HepG2 (cell line): ENCODE results near the gene HSF4. TPM values are rescaled to one million over a fixed set of nuclear protein-coding genes. Genes with fewer than 3 reads are reported as not detected.

Source experiments
- BORCS8-MEF2B ChIP-seq: sonication (generic); formaldehyde crosslinking; IDR thresholded peaks from 2 replicates; pipeline ENCODE4 v1.8.0; 2022; ENCODE audit warnings: mild to moderate bottlenecking, missing genetic modification reagents
- DRAP1 ChIP-seq: IDR thresholded peaks from 2 replicates; pipeline ENCODE4 v1.6.1; 2016; ENCODE audit warnings: missing genetic modification reagents, missing compliant biosample characterization
- FOXO4 ChIP-seq: sonication (generic); formaldehyde crosslinking; conservative IDR thresholded peaks from 2 replicates; pipeline ENCODE4 v1.8.1; 2023; ENCODE audit warnings: missing genetic modification reagents
- IKZF1 ChIP-seq: fragments of 450-650 bp; IDR thresholded peaks from 2 replicates; pipeline ENCODE4 v1.7.1; 2016
- LBX2 ChIP-seq: sonication (generic); formaldehyde crosslinking; IDR thresholded peaks from 2 replicates; pipeline ENCODE4 v1.5.0; 2020; ENCODE audit warnings: missing genetic modification reagents, mild to moderate bottlenecking, borderline replicate concordance
- MAZ ChIP-seq, 2 experiments: sonication (generic) in 1 of 2; formaldehyde crosslinking in 1 of 2; IDR thresholded peaks; 2 replicates each; pipeline versions ENCODE4 v1.5.0 to v1.6.1; 2012 to 2020; ENCODE audit warnings: low read depth in 2 of 2, mild to moderate bottlenecking in 2 of 2, borderline replicate concordance in 1 of 2, improper control_type of control experiment in 1 of 2, low read length in 1 of 2, missing genetic modification reagents in 1 of 2, moderate library complexity in 1 of 2
- NR0B2 ChIP-seq: sonication (generic); formaldehyde crosslinking; IDR thresholded peaks from 2 replicates; pipeline ENCODE4 v1.4.0; 2020; ENCODE audit warnings: mild to moderate bottlenecking, missing genetic modification reagents
- NRL ChIP-seq: sonication (generic); formaldehyde crosslinking; IDR thresholded peaks from 2 replicates; pipeline ENCODE4 v1.5.0; 2020; ENCODE audit warnings: missing genetic modification reagents, mild to moderate bottlenecking, moderate library complexity, borderline replicate concordance
- RAD21 ChIP-seq: fragments of 450-650 bp; formaldehyde crosslinking; IDR thresholded peaks from 2 replicates; pipeline ENCODE4 v1.5.0; 2020; ENCODE audit warnings: mild to moderate bottlenecking
- RFX3 ChIP-seq: IDR thresholded peaks from 2 replicates; pipeline ENCODE4 v1.6.1; 2016; ENCODE audit warnings: missing biosample characterization, missing genetic modification reagents
- SMAD1 ChIP-seq: sonication (generic); formaldehyde crosslinking; IDR thresholded peaks from 2 replicates; pipeline ENCODE4 v1.4.0; 2020; ENCODE audit warnings: missing genetic modification reagents, low read depth, mild to moderate bottlenecking, borderline replicate concordance
- TEF ChIP-seq: sonication (generic); formaldehyde crosslinking; IDR thresholded peaks from 2 replicates; pipeline ENCODE4 v1.5.0; 2020; ENCODE audit warnings: missing genetic modification reagents
- ZNF160 ChIP-seq: sonication (generic); formaldehyde crosslinking; IDR thresholded peaks from 2 replicates; pipeline ENCODE4 v1.8.0; 2022; ENCODE audit warnings: mild to moderate bottlenecking, inconsistent platforms, missing genetic modification reagents
- ZNF180 ChIP-seq: sonication (generic); formaldehyde crosslinking; IDR thresholded peaks from 2 replicates; pipeline ENCODE4 v1.4.0; 2020; ENCODE audit warnings: low read depth, missing genetic modification reagents, borderline replicate concordance
- ZNF605 ChIP-seq: sonication (generic); formaldehyde crosslinking; IDR thresholded peaks from 2 replicates; pipeline ENCODE4 v1.8.0; 2022; ENCODE audit warnings: mild to moderate bottlenecking, missing genetic modification reagents
- polyA plus RNA-seq, 8 experiments: library from polyadenylated mRNA; depleted of rRNA in 3 of 8; stranded (reverse) in 7 of 8; unstranded in 1 of 8; fragments of >200 nt; fragmentation: Illumina TruSeq in 4 of 8; extraction: Trizol in 4 of 8; gene quantifications; 2 replicates each; pipeline versions ENCODE4 v1.2.1 to v1.2.3, GENCODE V29; 2011 to 2016; ENCODE audit warnings: low read depth in 4 of 8, missing spikeins in 1 of 8, mixed read lengths in 1 of 8; ENCODE audit not compliant: insufficient read depth in 1 of 8
- total RNA-seq, 5 experiments: library from RNA; depleted of rRNA; stranded (reverse); fragments of >200 nt; fragmentation: Illumina TruSeq; extraction: Trizol; gene quantifications; 2 replicates each; pipeline ENCODE4 v1.2.3, GENCODE V29; 2016; ENCODE audit warnings: low read depth in 1 of 5
- TF ChIP-seq, protein P1 (sequence below): sonication (generic); formaldehyde crosslinking; IDR thresholded peaks from 2 replicates; pipeline ENCODE4 v1.8.1; 2023; ENCODE audit warnings: mild to moderate bottlenecking, inconsistent platforms, moderate library complexity, missing genetic modification reagents, borderline replicate concordance
- TF ChIP-seq, protein P2 (sequence below): IDR thresholded peaks from 2 replicates; pipeline ENCODE4 v1.6.1; 2016; ENCODE audit warnings: missing compliant biosample characterization, missing genetic modification reagents, borderline replicate concordance
- TF ChIP-seq, protein P3 (sequence below): sonication (generic); formaldehyde crosslinking; IDR thresholded peaks from 2 replicates; pipeline ENCODE4 v1.8.0; 2022; ENCODE audit warnings: missing genetic modification reagents, mild to moderate bottlenecking, borderline replicate concordance

HSF4 gene
- total and polyA plus RNA-seq, 2 of the 13 experiments (the other 11 are each of a cell fraction or from before 2014, with no cell fraction given) = 3.5 to 16.9 TPM

GRCh38 chr16:67173808-67174705, 9.5 kb downstream of the HSF4 start (continued):
- TF ChIP-seq NRL (CRISPR knock-in tag) = peak; percentile 99
- TF ChIP-seq ZNF605 = peak; percentile 77
- TF ChIP-seq, protein P1, sequence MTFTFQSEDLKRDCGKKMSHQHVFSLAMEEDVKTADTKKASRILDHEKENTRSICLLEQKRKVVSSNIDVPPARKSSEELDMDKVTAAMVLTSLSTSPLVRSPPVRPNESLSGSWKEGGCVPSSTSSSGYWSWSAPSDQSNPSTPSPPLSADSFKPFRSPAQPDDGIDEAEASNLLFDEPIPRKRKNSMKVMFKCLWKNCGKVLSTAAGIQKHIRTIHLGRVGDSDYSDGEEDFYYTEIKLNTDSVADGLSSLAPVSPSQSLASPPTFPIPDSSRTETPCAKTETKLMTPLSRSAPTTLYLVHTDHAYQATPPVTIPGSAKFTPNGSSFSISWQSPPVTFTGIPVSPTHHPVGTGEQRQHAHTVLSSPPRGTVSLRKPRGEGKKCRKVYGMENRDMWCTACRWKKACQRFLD = peak; percentile 79; the same call in 1 of the 2 replicates
- no peak for TF ChIP-seq IKZF1
- TF ChIP-seq, protein P2, sequence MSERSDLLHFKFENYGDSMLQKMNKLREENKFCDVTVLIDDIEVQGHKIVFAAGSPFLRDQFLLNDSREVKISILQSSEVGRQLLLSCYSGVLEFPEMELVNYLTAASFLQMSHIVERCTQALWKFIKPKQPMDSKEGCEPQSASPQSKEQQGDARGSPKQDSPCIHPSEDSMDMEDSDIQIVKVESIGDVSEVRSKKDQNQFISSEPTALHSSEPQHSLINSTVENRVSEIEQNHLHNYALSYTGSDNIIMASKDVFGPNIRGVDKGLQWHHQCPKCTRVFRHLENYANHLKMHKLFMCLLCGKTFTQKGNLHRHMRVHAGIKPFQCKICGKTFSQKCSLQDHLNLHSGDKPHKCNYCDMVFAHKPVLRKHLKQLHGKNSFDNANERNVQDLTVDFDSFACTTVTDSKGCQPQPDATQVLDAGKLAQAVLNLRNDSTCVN (CRISPR knock-in tag) = no peak
- peak; percentile 94 for TF ChIP-seq SMAD1 (CRISPR knock-in tag)
- TF ChIP-seq NR0B2 (CRISPR knock-in tag) = peak; percentile 88
- TF ChIP-seq RAD21 (CRISPR knock-in tag) = peak; percentile 82
- 0 out of 2 replicates have a peak, but pooled peaks have one; percentile 8 for TF ChIP-seq RFX3
- TF ChIP-seq ZNF160 (CRISPR knock-in tag) = no peak
- no peak for TF ChIP-seq MAZ (IDR thresholded peaks at IDR 0.05; ENCODE audit: borderline replicate concordance, low read depth, low read length)
- TF ChIP-seq MAZ (CRISPR knock-in tag; IDR thresholded peaks at IDR 0.05; ENCODE audit: low read depth) = peak; percentile 86
- TF ChIP-seq, protein P3, sequence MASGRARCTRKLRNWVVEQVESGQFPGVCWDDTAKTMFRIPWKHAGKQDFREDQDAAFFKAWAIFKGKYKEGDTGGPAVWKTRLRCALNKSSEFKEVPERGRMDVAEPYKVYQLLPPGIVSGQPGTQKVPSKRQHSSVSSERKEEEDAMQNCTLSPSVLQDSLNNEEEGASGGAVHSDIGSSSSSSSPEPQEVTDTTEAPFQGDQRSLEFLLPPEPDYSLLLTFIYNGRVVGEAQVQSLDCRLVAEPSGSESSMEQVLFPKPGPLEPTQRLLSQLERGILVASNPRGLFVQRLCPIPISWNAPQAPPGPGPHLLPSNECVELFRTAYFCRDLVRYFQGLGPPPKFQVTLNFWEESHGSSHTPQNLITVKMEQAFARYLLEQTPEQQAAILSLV (CRISPR knock-in tag) = peak; percentile 81; the same call in 1 of the 2 replicates
- peak; percentile 78 for TF ChIP-seq DRAP1 (CRISPR knock-in tag)
- peak; percentile 75 for TF ChIP-seq LBX2
- no peak for TF ChIP-seq TEF (CRISPR knock-in tag)
- no peak for TF ChIP-seq ZNF180
- no peak for TF ChIP-seq FOXO4 (CRISPR knock-in tag)
- peak; percentile 96 for TF ChIP-seq BORCS8-MEF2B (CRISPR knock-in tag)
